VCaP (cell line): ENCODE measurements around the gene AP4M1.

Experiments
- H3K27ac ChIP-seq: fragments of 450-650 bp; 2 replicates; pipeline ENCODE4 v1.5.1; 2017
- TF ChIP-seq, protein P1 (sequence below): fragments of 450-650 bp; conservative IDR thresholded peaks from 2 replicates; pipeline ENCODE4 v1.5.1; 2017; ENCODE audit warnings: mild to moderate bottlenecking, moderate library complexity

Gene AP4M1

DNA sequence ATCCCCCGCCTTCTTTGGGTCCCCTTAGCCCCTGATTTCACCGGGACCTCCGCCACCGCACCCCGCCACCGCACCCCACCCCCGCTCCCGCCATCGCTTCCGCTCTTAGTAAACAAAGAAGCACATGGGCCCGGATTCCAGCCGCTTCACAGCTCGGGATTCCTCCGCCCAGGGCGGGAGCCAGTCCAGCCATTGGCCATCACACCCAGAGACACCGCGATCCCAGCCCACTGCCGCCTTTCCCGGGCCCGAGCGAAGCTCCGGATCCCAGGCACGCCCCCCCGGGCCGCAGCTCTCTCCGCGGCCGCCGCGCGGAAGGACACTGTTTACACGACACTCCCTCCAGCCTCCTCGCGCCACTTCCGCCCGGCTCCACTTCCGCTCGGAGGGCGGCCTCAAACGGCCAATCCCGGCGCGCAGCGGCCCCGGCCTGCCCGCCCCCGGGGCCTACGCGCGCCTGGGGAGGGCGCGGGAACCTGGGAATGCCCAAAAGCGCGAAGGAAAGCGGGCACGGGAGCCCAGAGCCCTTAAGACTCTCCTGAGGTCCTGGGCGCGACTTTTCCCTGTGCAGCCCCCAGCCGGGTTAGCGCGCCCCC lies 925 bp upstream of the AP4M1 start:
- TF ChIP-seq, protein P1, sequence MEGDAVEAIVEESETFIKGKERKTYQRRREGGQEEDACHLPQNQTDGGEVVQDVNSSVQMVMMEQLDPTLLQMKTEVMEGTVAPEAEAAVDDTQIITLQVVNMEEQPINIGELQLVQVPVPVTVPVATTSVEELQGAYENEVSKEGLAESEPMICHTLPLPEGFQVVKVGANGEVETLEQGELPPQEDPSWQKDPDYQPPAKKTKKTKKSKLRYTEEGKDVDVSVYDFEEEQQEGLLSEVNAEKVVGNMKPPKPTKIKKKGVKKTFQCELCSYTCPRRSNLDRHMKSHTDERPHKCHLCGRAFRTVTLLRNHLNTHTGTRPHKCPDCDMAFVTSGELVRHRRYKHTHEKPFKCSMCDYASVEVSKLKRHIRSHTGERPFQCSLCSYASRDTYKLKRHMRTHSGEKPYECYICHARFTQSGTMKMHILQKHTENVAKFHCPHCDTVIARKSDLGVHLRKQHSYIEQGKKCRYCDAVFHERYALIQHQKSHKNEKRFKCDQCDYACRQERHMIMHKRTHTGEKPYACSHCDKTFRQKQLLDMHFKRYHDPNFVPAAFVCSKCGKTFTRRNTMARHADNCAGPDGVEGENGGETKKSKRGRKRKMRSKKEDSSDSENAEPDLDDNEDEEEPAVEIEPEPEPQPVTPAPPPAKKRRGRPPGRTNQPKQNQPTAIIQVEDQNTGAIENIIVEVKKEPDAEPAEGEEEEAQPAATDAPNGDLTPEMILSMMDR: no peak
- H3K27ac ChIP-seq: peak overlapping the region; percentile 92

DNA sequence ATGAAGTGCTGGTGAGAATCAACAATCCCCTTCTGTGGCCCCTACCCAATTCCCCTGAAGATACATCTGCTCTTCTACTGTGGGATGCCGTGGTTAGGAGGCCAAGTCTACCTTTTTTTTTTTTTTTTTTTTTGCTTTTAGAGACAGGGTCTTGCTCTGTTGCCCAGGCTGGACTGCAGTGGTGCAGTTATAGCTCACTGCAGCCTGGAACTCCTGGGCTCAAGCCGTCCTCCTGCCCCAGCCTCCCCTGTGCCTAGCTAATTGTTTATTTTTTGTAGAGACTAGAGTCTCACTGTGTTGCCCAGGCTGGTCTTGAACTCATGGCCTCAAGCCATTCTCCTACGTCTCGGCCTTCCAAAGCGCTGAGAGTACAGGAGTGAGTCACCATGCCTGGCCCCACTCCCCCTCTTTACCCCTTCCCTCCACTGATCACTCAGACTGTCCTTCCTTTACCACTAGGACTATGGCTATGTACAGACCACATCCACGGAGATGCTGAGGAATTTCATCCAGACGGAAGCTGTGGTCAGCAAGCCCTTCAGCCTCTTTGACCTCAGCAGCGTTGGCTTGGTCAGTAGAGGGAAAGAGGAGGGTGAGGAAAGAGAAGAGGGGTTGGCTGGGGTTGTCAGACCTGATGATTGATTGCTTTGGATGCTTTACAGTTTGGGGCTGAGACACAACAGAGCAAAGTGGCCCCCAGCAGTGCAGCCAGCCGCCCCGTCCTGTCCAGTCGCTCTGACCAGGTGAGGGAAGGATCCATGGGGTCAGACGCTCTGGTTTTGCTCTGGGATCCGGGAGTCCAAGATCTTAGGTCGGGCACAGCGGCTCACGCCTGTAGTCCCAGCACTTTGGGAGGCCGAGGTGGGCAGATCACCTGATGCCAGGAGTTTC lies 1.8 kb downstream of the AP4M1 start:
- H3K27ac ChIP-seq: peak overlapping the region; percentile 92
- TF ChIP-seq, protein P1: no peak

DNA sequence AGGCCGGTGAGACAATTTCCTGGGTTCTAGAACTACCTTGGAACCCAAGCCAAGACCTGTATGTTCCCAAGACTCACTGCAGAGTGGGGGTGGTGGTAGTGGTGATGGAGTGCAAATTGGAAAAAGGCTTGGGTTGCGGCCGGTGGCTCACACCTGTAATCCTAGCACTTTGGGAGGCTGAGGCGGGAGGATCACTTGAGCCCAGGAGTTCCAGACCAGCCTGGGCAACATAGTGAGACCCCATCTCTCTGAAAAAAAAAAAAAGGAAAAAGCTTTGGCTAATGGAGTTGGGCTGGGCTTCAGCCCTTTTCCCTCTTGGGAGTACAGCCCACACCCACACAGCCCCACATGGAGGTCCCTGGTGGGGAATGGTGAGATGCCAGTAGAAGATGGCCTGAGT lies 4.1 kb downstream of the AP4M1 start:
- TF ChIP-seq, protein P1: no peak
- H3K27ac ChIP-seq: no peak overlapping the region

DNA sequence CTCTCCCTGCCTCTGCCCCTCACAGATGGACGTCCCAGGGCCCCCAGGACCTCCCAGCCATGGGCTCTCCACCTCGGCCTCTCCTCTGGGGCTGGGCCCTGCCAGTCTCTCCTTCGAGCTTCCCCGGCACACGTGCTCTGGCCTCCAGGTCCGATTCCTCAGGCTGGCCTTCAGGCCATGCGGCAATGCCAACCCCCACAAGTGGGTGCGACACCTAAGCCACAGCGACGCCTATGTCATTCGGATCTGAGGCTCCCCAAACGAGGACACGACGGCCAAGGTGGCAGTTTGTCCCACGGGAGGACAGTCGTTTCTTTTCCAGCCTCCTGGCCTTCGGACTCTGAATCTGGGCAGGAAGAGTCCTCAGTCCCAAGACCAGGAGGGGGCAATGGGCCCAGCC lies 5.2 kb downstream of the AP4M1 start:
- TF ChIP-seq, protein P1: no peak
- H3K27ac ChIP-seq: no peak overlapping the region

DNA sequence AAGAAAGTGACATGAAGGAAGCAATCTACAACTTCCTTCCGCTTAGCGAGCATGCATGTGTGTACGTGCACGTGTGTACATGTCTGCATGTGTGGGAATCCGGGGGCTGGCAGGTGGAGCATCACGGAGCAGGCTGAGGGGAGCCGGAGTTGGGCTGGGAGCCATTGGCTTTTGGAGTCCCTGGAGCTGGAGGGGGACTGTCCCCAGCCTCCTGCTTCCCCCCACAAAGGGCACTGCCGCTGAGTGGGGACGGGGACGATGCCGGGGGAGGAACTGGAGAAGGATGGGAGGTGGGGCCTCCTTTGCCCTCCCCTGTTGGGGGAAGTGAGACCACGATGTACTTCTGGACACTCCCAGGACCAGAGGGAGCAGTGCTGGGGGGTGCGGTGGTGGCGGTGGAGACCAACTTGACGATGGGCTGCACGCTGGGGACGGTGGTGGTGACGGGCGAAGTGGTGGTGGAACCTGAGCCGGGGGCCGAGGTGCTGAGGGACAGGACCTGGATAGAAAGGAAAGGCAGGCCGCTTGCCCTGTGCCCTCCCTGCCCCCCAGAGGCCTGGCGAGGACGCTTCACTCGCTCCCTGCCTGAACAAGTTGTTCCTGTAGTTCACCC lies 5.8 kb downstream of the AP4M1 start:
- TF ChIP-seq, protein P1: no peak
- H3K27ac ChIP-seq: no peak overlapping the region; the same call in 1 of the 2 replicates

DNA sequence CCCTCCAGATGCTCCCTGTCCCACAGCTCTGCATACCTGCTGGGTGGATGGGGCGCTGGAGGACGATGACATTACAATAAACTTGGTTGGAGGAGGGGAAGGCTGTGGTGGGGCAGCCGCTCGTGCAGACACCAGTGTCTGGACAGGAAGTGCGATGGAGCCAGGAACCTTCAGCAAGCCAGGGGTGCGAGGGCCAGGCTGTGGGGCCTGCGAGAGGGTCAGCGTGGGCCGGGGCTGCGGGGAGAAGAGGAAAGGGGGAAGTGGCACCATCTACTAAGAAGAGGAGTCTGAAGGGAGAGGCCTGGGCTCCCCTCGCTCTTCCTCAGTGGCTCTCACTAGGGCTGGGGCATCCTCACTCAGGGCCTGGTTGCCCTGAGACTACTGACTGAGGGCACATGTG lies 6.4 kb downstream of the AP4M1 start:
- peak overlapping the region; percentile 34 for H3K27ac ChIP-seq
- TF ChIP-seq, protein P1: no peak

DNA sequence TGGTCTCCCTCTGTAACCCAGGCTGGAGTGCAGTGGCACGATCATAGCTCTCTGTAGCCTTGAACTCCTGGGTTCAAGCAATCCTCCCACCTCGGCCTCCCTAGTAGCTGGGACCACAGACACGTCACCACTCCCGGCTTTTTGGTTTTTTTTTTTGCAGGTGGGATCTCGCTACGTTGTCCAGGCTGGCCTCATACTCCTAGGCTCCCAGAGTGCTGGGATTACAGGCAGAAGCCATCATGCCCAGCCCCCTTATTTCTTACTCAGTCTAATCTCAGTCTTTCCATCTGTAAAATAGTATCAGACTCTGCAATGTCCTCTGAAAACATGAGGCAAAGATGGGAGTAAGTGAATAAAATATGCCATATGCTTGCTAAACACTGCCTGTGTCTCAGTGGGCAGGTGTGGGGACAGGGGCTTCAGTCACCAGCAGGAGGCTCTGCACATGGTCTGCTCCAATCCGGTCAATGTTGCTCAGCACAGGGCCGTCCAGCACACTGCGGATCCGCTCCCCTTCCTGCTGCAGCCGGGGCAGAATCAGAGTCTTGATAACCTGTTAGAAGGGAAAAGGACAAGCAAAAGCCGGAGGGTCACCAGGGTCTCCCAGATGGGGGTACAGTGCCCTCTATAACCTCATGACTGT lies 8.2 kb downstream of the AP4M1 start:
- no peak overlapping the region for H3K27ac ChIP-seq
- TF ChIP-seq, protein P1: peak; percentile 22; the same call in 1 of the 2 replicates
